Measurements from ENCODE around the gene BDNF.

DNA sequence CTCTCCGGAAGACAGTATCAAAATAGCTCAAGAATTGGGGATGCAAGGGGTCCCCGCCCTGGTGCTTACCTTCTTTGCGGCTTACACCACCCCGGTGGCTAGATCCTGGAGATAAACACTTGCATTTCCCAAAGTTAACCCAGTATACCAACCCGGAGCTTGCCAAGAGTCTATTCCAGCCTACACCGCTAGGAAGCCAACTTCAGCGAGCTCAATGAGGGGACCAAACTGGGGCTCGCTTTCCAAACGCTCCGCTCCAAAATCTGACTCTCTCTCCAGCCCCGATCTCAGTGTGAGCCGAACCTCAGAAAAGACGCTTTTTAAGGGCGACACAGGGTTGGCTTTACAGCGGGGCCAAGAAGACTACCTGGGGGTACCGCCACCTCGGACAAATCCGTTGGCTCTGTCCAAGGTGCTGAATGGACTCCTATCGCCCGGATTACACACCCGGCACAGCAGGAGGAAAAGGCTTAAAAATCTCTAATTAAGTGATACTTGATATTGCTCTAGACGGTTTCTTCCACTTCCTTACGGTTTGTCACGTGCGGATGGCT, 20.1 kb upstream of the BDNF start:
- TF ChIP-seq, protein P1, sequence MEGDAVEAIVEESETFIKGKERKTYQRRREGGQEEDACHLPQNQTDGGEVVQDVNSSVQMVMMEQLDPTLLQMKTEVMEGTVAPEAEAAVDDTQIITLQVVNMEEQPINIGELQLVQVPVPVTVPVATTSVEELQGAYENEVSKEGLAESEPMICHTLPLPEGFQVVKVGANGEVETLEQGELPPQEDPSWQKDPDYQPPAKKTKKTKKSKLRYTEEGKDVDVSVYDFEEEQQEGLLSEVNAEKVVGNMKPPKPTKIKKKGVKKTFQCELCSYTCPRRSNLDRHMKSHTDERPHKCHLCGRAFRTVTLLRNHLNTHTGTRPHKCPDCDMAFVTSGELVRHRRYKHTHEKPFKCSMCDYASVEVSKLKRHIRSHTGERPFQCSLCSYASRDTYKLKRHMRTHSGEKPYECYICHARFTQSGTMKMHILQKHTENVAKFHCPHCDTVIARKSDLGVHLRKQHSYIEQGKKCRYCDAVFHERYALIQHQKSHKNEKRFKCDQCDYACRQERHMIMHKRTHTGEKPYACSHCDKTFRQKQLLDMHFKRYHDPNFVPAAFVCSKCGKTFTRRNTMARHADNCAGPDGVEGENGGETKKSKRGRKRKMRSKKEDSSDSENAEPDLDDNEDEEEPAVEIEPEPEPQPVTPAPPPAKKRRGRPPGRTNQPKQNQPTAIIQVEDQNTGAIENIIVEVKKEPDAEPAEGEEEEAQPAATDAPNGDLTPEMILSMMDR (conservative IDR thresholded peaks at IDR 0.05): no peak
- TF ChIP-seq ZFX (IDR thresholded peaks at IDR 0.05): no peak

Data from C4-2B (cell line).